Fibroblast of mammary gland (primary cell): ENCODE data around the gene TRIM52.

Experiments used
- DNase-seq: peaks from one replicate; pipeline ENCODE4 v3.0.0-alpha.2; 2010; ENCODE audit warnings: low read depth
- H3K4me3 ChIP-seq: 2 replicates; pipeline ENCODE4 v1.5.1; 2011; ENCODE audit warnings: low read depth, mild to moderate bottlenecking, low read length, moderate library complexity; ENCODE audit not compliant: control insufficient read depth
- CTCF ChIP-seq: conservative IDR thresholded peaks from 2 replicates; pipeline ENCODE4 v1.5.1; 2011; ENCODE audit warnings: low read depth, low read length, inconsistent platforms; ENCODE audit not compliant: control insufficient read depth, insufficient read depth

The TRIM52 gene

GRCh38 chr5:181207960-181208253 is 53.0 kb downstream of the TRIM52 start:
- no peak overlapping the region for H3K4me3 ChIP-seq
- no peak for DNase-seq
- no peak for TF ChIP-seq CTCF

DNA sequence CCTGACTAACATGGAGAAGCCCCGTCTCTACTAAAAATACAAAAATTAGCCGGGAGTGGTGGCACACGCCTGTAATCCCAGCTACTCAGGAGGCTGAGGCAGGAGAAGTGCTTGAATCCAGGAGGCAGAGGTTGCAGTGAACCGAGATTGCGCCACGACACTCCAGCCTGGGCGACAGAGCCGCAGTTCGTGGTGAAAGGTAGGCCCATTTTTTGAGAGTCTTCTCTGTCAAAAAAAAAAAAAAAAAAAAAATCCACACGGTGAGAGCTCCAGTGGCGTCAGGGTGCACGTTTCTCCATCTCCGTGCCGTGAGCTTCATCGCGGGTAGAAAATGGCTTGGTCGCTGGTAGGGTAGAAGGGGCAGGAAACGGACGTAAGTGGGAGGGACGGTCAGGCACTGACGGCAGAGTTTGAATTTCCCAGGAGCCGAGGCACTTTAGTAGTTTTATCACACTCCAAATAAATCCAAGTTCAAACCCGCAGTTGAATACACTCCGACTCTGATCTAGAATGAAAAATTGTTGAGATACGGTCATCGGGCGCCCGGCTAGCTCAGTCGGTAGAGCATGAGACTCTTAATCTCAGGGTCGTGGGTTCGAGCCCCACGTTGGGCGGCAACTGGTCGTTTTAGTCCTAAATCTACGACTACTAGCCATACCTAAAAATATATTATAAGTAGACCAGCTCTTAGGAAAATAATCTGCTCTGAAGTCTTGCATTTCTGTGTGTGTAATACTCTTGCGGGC is 53.6 kb downstream of the TRIM52 start:
- DNase-seq: peak; percentile 95
- no peak for TF ChIP-seq CTCF
- H3K4me3 ChIP-seq: peak overlapping the region; percentile 66

DNA sequence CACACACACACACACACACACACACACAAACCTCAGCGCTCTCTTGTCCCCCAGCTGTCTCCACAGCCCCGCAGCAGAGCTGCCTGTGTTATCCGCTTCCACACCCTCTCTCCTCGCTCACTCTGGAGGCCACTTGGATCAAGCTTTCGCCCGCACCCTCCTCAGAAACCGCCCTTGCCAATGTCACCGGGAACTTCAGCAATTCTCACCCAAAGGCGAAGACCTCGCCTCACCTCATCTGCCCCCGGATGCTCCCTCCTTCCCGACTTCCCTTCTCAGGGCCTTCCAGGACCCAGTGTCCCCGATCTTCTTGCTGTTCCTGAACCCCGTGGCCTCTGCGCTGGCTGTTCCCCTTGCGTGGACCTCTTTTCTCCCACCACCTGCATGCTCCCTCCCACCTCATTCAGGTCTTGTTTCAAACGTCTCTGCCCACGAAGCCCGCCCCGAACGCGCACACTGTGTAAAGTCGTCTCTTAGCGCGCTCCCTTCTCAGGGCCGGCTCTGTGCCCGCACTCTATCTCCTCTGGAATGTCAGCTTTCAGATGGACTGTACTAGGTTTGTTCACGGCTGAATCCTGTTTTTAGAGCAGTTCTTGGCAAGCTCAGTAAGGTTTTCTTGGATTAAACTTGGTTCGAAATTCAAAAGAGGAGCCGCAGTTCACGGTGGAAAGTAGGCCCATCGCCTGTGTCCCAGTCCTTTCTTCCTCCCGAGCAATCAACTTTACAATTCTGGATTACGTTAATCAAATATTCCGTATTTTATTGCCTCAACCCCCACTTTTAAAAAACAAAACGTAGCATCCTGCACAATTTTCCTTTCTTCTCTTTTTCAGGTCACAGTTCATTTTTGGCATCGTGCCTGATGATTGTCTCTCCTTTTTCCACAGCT is 54.9 kb downstream of the TRIM52 start:
- TF ChIP-seq CTCF: no peak
- no peak for DNase-seq

More for the DNA sequence above, 54.9 kb downstream of the TRIM52 start:
- peak overlapping the region; percentile 66 for H3K4me3 ChIP-seq
